ENCODE data around the gene EMX1. TPM values are rescaled to one million over a fixed set of nuclear protein-coding genes. Genes with fewer than 3 reads are reported as not detected.

The EMX1 gene
- total RNA-seq, 1 experiment from 2014 or later = not detected

DNA sequence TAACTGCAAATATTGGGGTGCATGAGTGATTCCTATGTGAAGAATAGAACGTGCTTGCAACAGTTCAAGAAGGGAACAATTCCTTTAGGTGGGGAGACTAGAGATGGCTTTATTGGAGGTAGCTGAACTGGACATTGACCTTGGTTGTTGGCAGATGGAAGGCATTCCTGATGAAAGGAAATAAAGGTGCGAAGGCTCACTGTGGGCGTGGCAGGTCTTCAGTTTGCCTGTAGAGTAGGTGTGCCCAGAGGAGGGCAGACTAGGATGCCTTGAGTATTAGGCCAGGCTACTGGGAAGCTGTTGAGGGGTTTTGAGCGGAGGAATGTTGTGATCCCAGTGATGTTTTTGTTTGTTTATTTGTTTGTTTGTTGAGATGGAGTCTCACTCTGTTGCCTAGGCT, 27.3 kb upstream of the EMX1 start:
- Mint-ChIP-seq H3K27me3 (ENCODE audit: unreplicated experiment) (peaks cover 3% of the 10 kb centered on the region), H3K36me3 (ENCODE audit: insufficient read depth, unreplicated experiment) (peaks cover 17% of the 10 kb centered on the region), H3K9me3 (ENCODE audit: low read depth, unreplicated experiment) (no peaks in the 10 kb centered on the region), H3K4me3 (ENCODE audit: low read depth, unreplicated experiment) (no peak overlapping the region), H3K27ac (ENCODE audit: unreplicated experiment) (no peak overlapping the region), H3K4me1 (ENCODE audit: low read depth, unreplicated experiment) (peaks cover 37% of the 10 kb centered on the region)
- DNase-seq = no peak
- no peak for TF ChIP-seq CTCF (IDR thresholded peaks at IDR 0.05; ENCODE audit: unreplicated experiment)
- intact Hi-C loops (cut with micrococcal nuclease; ENCODE audit: unreplicated experiment) = loop anchor here (5.0 kb wide), 1 partner anchor 272 kb away; no protein-coding TSS in a partner anchor
- no TSS peak for BruUV-seq (replicated peaks)
- CTCF ChIA-PET = interaction anchor here (0.6 kb wide), 1 partner anchor 87 kb away, joined by 6 read pairs; no protein-coding TSS in a partner anchor

DNA sequence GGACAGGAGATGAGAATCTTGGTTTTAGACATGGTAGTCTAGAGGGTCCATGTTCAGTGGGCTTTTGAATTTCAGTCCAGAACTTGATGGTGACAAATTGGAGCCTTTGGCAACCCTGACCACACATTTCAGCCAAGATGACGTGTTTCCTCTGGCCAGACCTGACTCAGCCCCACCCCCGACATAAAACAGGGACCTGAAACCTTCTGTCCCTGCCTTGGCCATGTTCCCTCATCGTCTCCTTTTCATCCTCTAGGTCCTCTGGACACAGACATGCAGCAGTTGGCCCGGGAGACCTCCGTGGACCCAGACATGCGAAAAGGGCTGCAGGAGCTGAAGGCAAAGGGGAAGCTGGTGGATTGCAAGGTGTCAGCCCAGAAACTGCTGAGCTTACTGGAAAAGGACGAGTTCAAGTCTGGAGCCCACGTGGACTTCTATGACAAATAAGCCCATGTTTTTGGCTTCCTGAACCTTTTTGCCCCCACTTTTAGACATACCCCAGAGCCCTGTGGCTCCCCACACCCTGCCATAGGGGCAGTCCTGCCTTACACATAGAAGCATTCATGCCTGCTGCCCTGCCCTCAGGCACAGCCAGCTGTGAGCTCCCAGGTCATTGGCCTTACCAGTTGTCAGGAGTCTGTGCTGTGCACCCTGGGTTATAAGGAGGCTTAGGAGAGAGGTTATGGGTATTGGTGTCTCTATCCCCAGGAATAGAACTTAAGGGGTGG, 26.1 kb upstream of the EMX1 start:
- BruUV-seq (replicated peaks) = no TSS peak
- intact Hi-C loops (cut with micrococcal nuclease; ENCODE audit: unreplicated experiment) = loop anchor here (5.0 kb wide), 1 partner anchor 271 kb away; no protein-coding TSS in a partner anchor

DNA sequence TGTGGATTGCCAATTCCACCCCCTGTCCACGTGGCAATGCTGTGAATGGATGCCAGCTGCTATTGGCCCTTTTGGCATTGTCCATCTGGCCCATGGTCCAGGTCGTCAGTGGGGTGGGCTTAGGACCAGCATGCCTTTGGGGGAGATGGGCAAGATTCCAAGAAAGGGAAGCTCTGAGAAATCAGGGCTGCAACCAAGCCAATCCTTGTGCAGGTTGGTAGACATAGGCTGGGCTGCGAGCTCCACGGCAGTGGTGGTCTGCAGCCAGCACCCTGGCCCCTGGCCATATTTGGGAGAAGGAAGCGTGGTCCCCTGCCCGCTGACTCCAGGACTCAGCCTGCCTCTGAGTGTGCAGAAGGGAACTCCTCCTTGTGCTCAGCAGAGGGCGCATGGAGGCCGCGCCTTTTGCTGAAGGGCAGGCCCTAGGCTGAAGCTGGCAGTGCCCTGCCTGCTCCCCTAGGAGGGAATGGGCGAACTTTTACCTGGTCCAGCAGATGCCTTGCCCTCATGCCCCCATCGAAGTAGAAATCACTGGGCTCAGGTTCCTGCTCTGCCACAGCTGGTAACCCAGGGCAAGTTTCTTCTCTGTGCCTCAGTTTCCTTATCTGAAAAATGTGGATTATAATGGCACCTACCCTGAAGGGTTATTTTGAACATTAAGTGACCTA, 24.7 kb upstream of the EMX1 start:
- peaks cover 29% of the 10 kb centered on the region for H3K27me3 Mint-ChIP-seq (ENCODE audit: unreplicated experiment)
- peak; percentile 60 for TF ChIP-seq CTCF (IDR thresholded peaks at IDR 0.05; ENCODE audit: unreplicated experiment)
- intact Hi-C loops (cut with micrococcal nuclease; ENCODE audit: unreplicated experiment) = loop anchor here (1.0 to 5.0 kb wide), 4 partner anchors 43 to 284 kb away; no protein-coding TSS in a partner anchor
- CTCF ChIA-PET = interaction anchor here (0.7 to 3.0 kb wide), 12 partner anchors 11 to 320 kb away, joined by 3 to 36 read pairs (median 6); partner anchors contain the start of gene EMX1
- peak; percentile 80 for DNase-seq
- H3K4me1 Mint-ChIP-seq (ENCODE audit: low read depth, unreplicated experiment) = peaks cover 50% of the 10 kb centered on the region
- no peak overlapping the region for H3K4me3 Mint-ChIP-seq (ENCODE audit: low read depth, unreplicated experiment)
- H3K9me3 Mint-ChIP-seq (ENCODE audit: low read depth, unreplicated experiment) = no peaks in the 10 kb centered on the region
- H3K27ac Mint-ChIP-seq (ENCODE audit: unreplicated experiment) = no peak overlapping the region
- H3K36me3 Mint-ChIP-seq (ENCODE audit: insufficient read depth, unreplicated experiment) = peaks cover 8% of the 10 kb centered on the region
- BruUV-seq (replicated peaks) = no TSS peak

More for the DNA sequence above, 26.1 kb upstream of the EMX1 start:
- CTCF ChIA-PET = interaction anchor here (1.2 kb wide), 1 partner anchor 42 kb away, joined by 3 read pairs; no protein-coding TSS in a partner anchor
- peaks cover 16% of the 10 kb centered on the region for H3K27me3 Mint-ChIP-seq (ENCODE audit: unreplicated experiment)
- no peaks in the 10 kb centered on the region for H3K9me3 Mint-ChIP-seq (ENCODE audit: low read depth, unreplicated experiment)
- DNase-seq = no peak
- peaks cover 48% of the 10 kb centered on the region for H3K4me1 Mint-ChIP-seq (ENCODE audit: low read depth, unreplicated experiment)
- peaks cover 17% of the 10 kb centered on the region for H3K36me3 Mint-ChIP-seq (ENCODE audit: insufficient read depth, unreplicated experiment)
- TF ChIP-seq CTCF (IDR thresholded peaks at IDR 0.05; ENCODE audit: unreplicated experiment) = no peak
- no peak overlapping the region for H3K4me3 Mint-ChIP-seq (ENCODE audit: low read depth, unreplicated experiment)
- H3K27ac Mint-ChIP-seq (ENCODE audit: unreplicated experiment) = no peak overlapping the region

GRCh38 chr2:72893594-72894319, 23.6 kb upstream of the EMX1 start:
- H3K27ac Mint-ChIP-seq (ENCODE audit: unreplicated experiment) = no peak overlapping the region
- TF ChIP-seq CTCF (IDR thresholded peaks at IDR 0.05; ENCODE audit: unreplicated experiment) = peak; percentile 84
- CTCF ChIA-PET = interaction anchor here (1.0 to 3.0 kb wide), 13 partner anchors 9 to 319 kb away, joined by 3 to 36 read pairs (median 6); partner anchors contain the start of gene EMX1
- H3K27me3 Mint-ChIP-seq (ENCODE audit: unreplicated experiment) = peaks cover 41% of the 10 kb centered on the region
- H3K9me3 Mint-ChIP-seq (ENCODE audit: low read depth, unreplicated experiment) = no peaks in the 10 kb centered on the region
- peak; percentile 77 for DNase-seq
- H3K4me3 Mint-ChIP-seq (ENCODE audit: low read depth, unreplicated experiment) = no peak overlapping the region
- intact Hi-C loops (cut with micrococcal nuclease; ENCODE audit: unreplicated experiment) = loop anchor here (1.0 to 5.0 kb wide), 3 partner anchors 42 to 283 kb away; no protein-coding TSS in a partner anchor
- peaks cover 4% of the 10 kb centered on the region for H3K36me3 Mint-ChIP-seq (ENCODE audit: insufficient read depth, unreplicated experiment)
- H3K4me1 Mint-ChIP-seq (ENCODE audit: low read depth, unreplicated experiment) = peaks cover 44% of the 10 kb centered on the region
- BruUV-seq (replicated peaks) = no TSS peak

Data from Calu3 (cell line).